H1 (cell line): ENCODE results near the gene HNF4A.

Experiments used
- CBX5 ChIP-seq: fragments of 300-800, 300-1000 bp; sonication (generic); IDR thresholded peaks from 2 replicates; pipeline ENCODE4 v1.7.1; 2016; ENCODE audit warnings: antibody characterized with exemption, low read length, low read depth
- CEBPB ChIP-seq: IDR thresholded peaks from 2 replicates; pipeline ENCODE4 v1.6.1; 2012; ENCODE audit warnings: low read depth, low read length
- CREB1 ChIP-seq: IDR thresholded peaks from 2 replicates; pipeline ENCODE4 v1.6.1; 2012; ENCODE audit warnings: inconsistent platforms
- HDAC2 ChIP-seq, 2 experiments: fragments of 300-600 bp in 1 of 2; sonication (generic) in 1 of 2; IDR thresholded peaks; 2 replicates each; pipeline ENCODE4 v1.6.1; 2011 to 2012; ENCODE audit warnings: low read depth in 2 of 2, low read length in 2 of 2, mild to moderate bottlenecking in 2 of 2, moderate library complexity in 2 of 2, borderline replicate concordance in 1 of 2, inconsistent platforms in 1 of 2
- JUN ChIP-seq: IDR thresholded peaks from 2 replicates; pipeline ENCODE4 v1.6.1; 2011; ENCODE audit warnings: low read depth, mild to moderate bottlenecking, improper control_type of control experiment, low read length
- KDM4A ChIP-seq: IDR thresholded peaks from one replicate; pipeline ENCODE4 v1.7.1; 2012; ENCODE audit warnings: low read depth, mild to moderate bottlenecking, moderate library complexity, low read length, inconsistent platforms; ENCODE audit not compliant: severe bottlenecking
- POLR2A ChIP-seq, 2 experiments: IDR thresholded peaks; 1 replicate in 1 of 2; 2 replicates in 1 of 2; pipeline ENCODE4 v1.6.1; 2011; ENCODE audit warnings: low read depth in 2 of 2, low read length in 2 of 2, mild to moderate bottlenecking in 2 of 2; ENCODE audit errors: control extremely low read depth in 1 of 2
- POLR2AphosphoS5 ChIP-seq: IDR thresholded peaks from 2 replicates; pipeline ENCODE4 v1.6.1; 2011; ENCODE audit warnings: low read depth, low read length
- RAD21 ChIP-seq, 2 experiments: IDR thresholded peaks in 1 of 2; conservative IDR thresholded peaks in 1 of 2; 2 replicates each; pipeline ENCODE4 v1.6.1; 2011; ENCODE audit warnings: low read depth in 2 of 2, low read length in 2 of 2, improper control_type of control experiment in 1 of 2, inconsistent platforms in 1 of 2, mild to moderate bottlenecking in 1 of 2, moderate library complexity in 1 of 2
- TAF1 ChIP-seq: IDR thresholded peaks from 2 replicates; pipeline ENCODE4 v1.6.1; 2011; ENCODE audit warnings: mild to moderate bottlenecking, low read depth, low read length
- TCF12 ChIP-seq: IDR thresholded peaks from 2 replicates; pipeline ENCODE4 v1.6.1; 2011; ENCODE audit warnings: low read depth, mild to moderate bottlenecking, low read length
- ZNF274 ChIP-seq: IDR thresholded peaks from 2 replicates; pipeline ENCODE4 v1.7.0; 2012; ENCODE audit warnings: low read length, borderline replicate concordance; ENCODE audit errors: extremely low read depth
- TF ChIP-seq, protein P1 (sequence below), 3 experiments: IDR thresholded peaks; 1 replicate in 2 of 3; 2 replicates in 1 of 3; pipeline versions ENCODE4 v1.5.1 to v1.6.1; 2011; ENCODE audit warnings: low read length in 3 of 3, mild to moderate bottlenecking in 3 of 3, inconsistent platforms in 2 of 3, low read depth in 1 of 3, moderate library complexity in 1 of 3; ENCODE audit not compliant: insufficient read depth in 1 of 3; ENCODE audit errors: control extremely low read depth in 1 of 3
- TF ChIP-seq, protein P2 (sequence below): IDR thresholded peaks from 2 replicates; pipeline ENCODE4 v1.6.1; 2011; ENCODE audit warnings: low read length, improper control_type of control experiment

- no peak for TF ChIP-seq RAD21 (IDR thresholded peaks at IDR 0.05 in 1 of 2, conservative IDR thresholded peaks at IDR 0.05 in 1 of 2; ENCODE audit: low read depth in 2 of 2, low read length in 2 of 2)
- TF ChIP-seq, protein P1, sequence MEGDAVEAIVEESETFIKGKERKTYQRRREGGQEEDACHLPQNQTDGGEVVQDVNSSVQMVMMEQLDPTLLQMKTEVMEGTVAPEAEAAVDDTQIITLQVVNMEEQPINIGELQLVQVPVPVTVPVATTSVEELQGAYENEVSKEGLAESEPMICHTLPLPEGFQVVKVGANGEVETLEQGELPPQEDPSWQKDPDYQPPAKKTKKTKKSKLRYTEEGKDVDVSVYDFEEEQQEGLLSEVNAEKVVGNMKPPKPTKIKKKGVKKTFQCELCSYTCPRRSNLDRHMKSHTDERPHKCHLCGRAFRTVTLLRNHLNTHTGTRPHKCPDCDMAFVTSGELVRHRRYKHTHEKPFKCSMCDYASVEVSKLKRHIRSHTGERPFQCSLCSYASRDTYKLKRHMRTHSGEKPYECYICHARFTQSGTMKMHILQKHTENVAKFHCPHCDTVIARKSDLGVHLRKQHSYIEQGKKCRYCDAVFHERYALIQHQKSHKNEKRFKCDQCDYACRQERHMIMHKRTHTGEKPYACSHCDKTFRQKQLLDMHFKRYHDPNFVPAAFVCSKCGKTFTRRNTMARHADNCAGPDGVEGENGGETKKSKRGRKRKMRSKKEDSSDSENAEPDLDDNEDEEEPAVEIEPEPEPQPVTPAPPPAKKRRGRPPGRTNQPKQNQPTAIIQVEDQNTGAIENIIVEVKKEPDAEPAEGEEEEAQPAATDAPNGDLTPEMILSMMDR (IDR thresholded peaks at IDR 0.05; ENCODE audit: control extremely low read depth in 1 of 3, insufficient read depth in 1 of 3, low read depth in 1 of 3, low read length in 3 of 3): no peak
- no peak for TF ChIP-seq HDAC2 (IDR thresholded peaks at IDR 0.05; ENCODE audit: borderline replicate concordance in 1 of 2, low read depth in 2 of 2, low read length in 2 of 2)
- TF ChIP-seq CREB1: no peak
- TF ChIP-seq POLR2A (IDR thresholded peaks at IDR 0.05; ENCODE audit: control extremely low read depth in 1 of 2, low read depth in 2 of 2, low read length in 2 of 2): no peak
- TF ChIP-seq POLR2AphosphoS5: no peak
- TF ChIP-seq CEBPB: no peak
- no peak for TF ChIP-seq TAF1
- TF ChIP-seq, protein P2, sequence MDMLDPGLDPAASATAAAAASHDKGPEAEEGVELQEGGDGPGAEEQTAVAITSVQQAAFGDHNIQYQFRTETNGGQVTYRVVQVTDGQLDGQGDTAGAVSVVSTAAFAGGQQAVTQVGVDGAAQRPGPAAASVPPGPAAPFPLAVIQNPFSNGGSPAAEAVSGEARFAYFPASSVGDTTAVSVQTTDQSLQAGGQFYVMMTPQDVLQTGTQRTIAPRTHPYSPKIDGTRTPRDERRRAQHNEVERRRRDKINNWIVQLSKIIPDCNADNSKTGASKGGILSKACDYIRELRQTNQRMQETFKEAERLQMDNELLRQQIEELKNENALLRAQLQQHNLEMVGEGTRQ: no peak
- no peak for TF ChIP-seq TCF12
- TF ChIP-seq KDM4A: no peak
- TF ChIP-seq JUN: no peak
- TF ChIP-seq ZNF274: no peak
- TF ChIP-seq CBX5: no peak
Observed at GRCh38 chr20:44306927-44307326, 48.6 kb upstream of the HNF4A start.
